GM12878 (cell line): Measurements from ENCODE around the gene CTIF. TPM values are rescaled to one million over a fixed set of nuclear protein-coding genes. Genes with fewer than 3 reads are reported as not detected.

Source experiments
- ATAC-seq: fragments of 200-7000 bp; cut with Tn5 transposase; 3 replicates; pipeline ENCODE4 v1.9.1; 2020; ENCODE audit warnings: mild to moderate bottlenecking, moderate library complexity
- BruUV-seq: library from RNA; stranded (reverse); fragments of 400-500 nt; replicated peaks from 2 replicates; lab custom pipeline; 2021; lab: Mats Ljungman, UMichigan
- CTCF ChIA-PET: fragments of 300-600 bp; sonication (Branson Sonifier 250); formaldehyde crosslinking; extraction: SDS; loops from one replicate; lab custom pipeline; 2021; ENCODE audit warnings: inconsistent platforms; lab: Yijun Ruan, JAX
- POLR2A ChIA-PET: fragments of 350-600 bp; formaldehyde crosslinking; extraction: SDS; loops from one replicate; lab custom pipeline; 2021; ENCODE audit warnings: inconsistent platforms; lab: Charles Lee
- RAD21 ChIA-PET: fragments of 300-600 bp; sonication (Branson Sonifier 250); formaldehyde crosslinking; loops from one replicate; lab custom pipeline; 2023; ENCODE audit warnings: antibody characterized with exemption; ENCODE audit not compliant: unreplicated experiment; lab: Charles Lee
- SMC1A ChIA-PET: fragments of 300-600 bp; sonication (Branson Sonifier 250); formaldehyde crosslinking; loops from one replicate; lab custom pipeline; 2023; ENCODE audit not compliant: unreplicated experiment, uncharacterized antibody; lab: Charles Lee
- DNase-seq: peaks from one replicate; pipeline ENCODE4 v3.0.0-alpha.2; 2011; ENCODE audit warnings: low read depth, low spot score
- FAIRE-seq: peaks from 3 replicates; lab custom pipeline; 2011; peaks lifted over from hg19 to GRCh38; lab: Jason Lieb, UNC
- H2AFZ ChIP-seq: 2 replicates; pipeline ENCODE4 v1.6.0; 2011; ENCODE audit warnings: low read depth, low read length, control low read depth; ENCODE audit not compliant: control insufficient read depth
- H3K27ac ChIP-seq: 2 replicates; pipeline ENCODE4 v1.5.1; 2011; ENCODE audit warnings: control low read depth; ENCODE audit not compliant: control insufficient read depth, insufficient read depth
- H3K27me3 ChIP-seq, 2 experiments: replicated peaks in 1 of 2; 2 replicates each; pipeline versions ENCODE4 v1.6.0 to v1.6.1; 2011; ENCODE audit warnings: low read length in 1 of 2; ENCODE audit not compliant: control insufficient read depth in 2 of 2, insufficient read depth in 2 of 2
- H3K36me3 ChIP-seq, 2 experiments: 2 replicates each; pipeline ENCODE4 v1.5.1; 2011; ENCODE audit warnings: low read length in 1 of 2; ENCODE audit not compliant: control insufficient read depth in 2 of 2, insufficient read depth in 2 of 2
- H3K4me1 ChIP-seq: 2 replicates; pipeline ENCODE4 v1.6.1; 2011; ENCODE audit warnings: mild to moderate bottlenecking, low read length, moderate library complexity, mixed read lengths; ENCODE audit not compliant: control insufficient read depth, insufficient read depth
- H3K4me2 ChIP-seq: 2 replicates; pipeline ENCODE4 v1.6.0; 2011; ENCODE audit warnings: control low read depth; ENCODE audit not compliant: control insufficient read depth, insufficient read depth
- H3K4me3 ChIP-seq: fragments of 200-600 bp; sonication (generic); 2 replicates; pipeline ENCODE4 v1.5.1; 2016
- H3K79me2 ChIP-seq: 2 replicates; pipeline ENCODE4 v1.6.0; 2011; ENCODE audit warnings: low read length; ENCODE audit not compliant: control insufficient read depth, insufficient read depth
- H3K9ac ChIP-seq: 2 replicates; pipeline ENCODE4 v1.8.0; 2011; ENCODE audit warnings: low read length, control low read depth, mixed read lengths; ENCODE audit not compliant: control insufficient read depth, insufficient read depth
- H3K9me3 ChIP-seq: replicated peaks from 3 replicates; pipeline ENCODE4 v1.5.1; 2011; ENCODE audit warnings: mild to moderate bottlenecking, low read length; ENCODE audit not compliant: control insufficient read depth, insufficient read depth
- H4K20me1 ChIP-seq: 2 replicates; pipeline ENCODE4 v1.6.0; 2011; ENCODE audit not compliant: control insufficient read depth, insufficient read depth
- ATF3 ChIP-seq: IDR thresholded peaks from 2 replicates; pipeline ENCODE4 v1.6.1; 2011; ENCODE audit warnings: low read depth, mild to moderate bottlenecking, low read length, moderate library complexity, borderline replicate concordance; ENCODE audit errors: extremely low read depth
- CBX3 ChIP-seq: fragments of 200-600 bp; sonication (generic); IDR thresholded peaks from 2 replicates; pipeline ENCODE4 v1.6.1; 2016; ENCODE audit warnings: low read depth, borderline replicate concordance
- CHD1 ChIP-seq: IDR thresholded peaks from 2 replicates; pipeline ENCODE4 v1.6.1; 2012; ENCODE audit warnings: low read depth, low read length, improper control_type of control experiment
- MTA3 ChIP-seq: IDR thresholded peaks from 2 replicates; pipeline ENCODE4 v1.6.1; 2012; ENCODE audit warnings: low read length, inconsistent platforms, borderline replicate concordance
- MXI1 ChIP-seq: fragments of 150-350 bp; IDR thresholded peaks from 2 replicates; pipeline ENCODE4 v1.6.1; 2011; ENCODE audit warnings: low read depth, mild to moderate bottlenecking, inconsistent platforms, low read length, improper control_type of control experiment
- NR2C2 ChIP-seq: IDR thresholded peaks from 2 replicates; pipeline ENCODE4 v1.6.1; 2011; ENCODE audit warnings: borderline replicate concordance, low read depth; ENCODE audit not compliant: control insufficient read depth, insufficient read length
- NRF1 ChIP-seq: conservative IDR thresholded peaks from 2 replicates; pipeline ENCODE4 v1.6.1; 2011; ENCODE audit warnings: mild to moderate bottlenecking, low read depth, low read length, improper control_type of control experiment
- RAD21 ChIP-seq: IDR thresholded peaks from 2 replicates; pipeline ENCODE4 v1.6.1; 2011; ENCODE audit warnings: mild to moderate bottlenecking, low read depth, low read length, moderate library complexity; ENCODE audit not compliant: insufficient read depth
- SMC3 ChIP-seq: IDR thresholded peaks from 2 replicates; pipeline ENCODE4 v1.6.1; 2011; ENCODE audit warnings: low read length, improper control_type of control experiment, borderline replicate concordance
- ZNF207 ChIP-seq: fragments of 450-650 bp; IDR thresholded peaks from 2 replicates; pipeline ENCODE4 v1.6.1; 2014; ENCODE audit warnings: antibody characterized with exemption, mild to moderate bottlenecking, borderline replicate concordance
- ZNF274 ChIP-seq: IDR thresholded peaks from one replicate; pipeline ENCODE4 v1.8.0; 2011; ENCODE audit not compliant: insufficient read length, insufficient read depth
- WGBS: methylation state at CpG from one replicate; pipeline ENCODE4 v1.1.6; 2016; ENCODE audit warnings: low lambda C conversion rate; ENCODE audit not compliant: insufficient replicate concordance, insufficient coverage; ENCODE audit errors: missing lambda C conversion rate; 5-methylcytosine and 5-hydroxymethylcytosine counted together
- in situ Hi-C: fragments of 300-500 bp; cut with MboI; formaldehyde crosslinking; loops from 9 replicates; pipeline ENCODE4 v1.14.3; 2018; ENCODE audit warnings: mixed read lengths
- intact Hi-C: fragments of 100-400 bp; cut with micrococcal nuclease; formaldehyde crosslinking; loops from one replicate; pipeline ENCODE4 v1.14.2; 2022; ENCODE audit not compliant: unreplicated experiment
- polyA plus RNA-seq, 11 experiments: library from polyadenylated mRNA; depleted of rRNA in 4 of 11; unstranded in 6 of 11; stranded (reverse) in 5 of 11; fragments of >200 nt; fragmentation: Nextera tagmentation in 4 of 11; fragmentation: Illumina TruSeq in 1 of 11; extraction: Ambion mirVana in 4 of 11; extraction: Trizol in 1 of 11; gene quantifications; 1 replicate in 1 of 11; 2 replicates in 10 of 11; pipeline versions ENCODE4 v1.2.1 to v1.2.3, GENCODE V29; 2011 to 2016; ENCODE audit warnings: inconsistent platforms in 2 of 11, missing spikeins in 2 of 11, low read depth in 1 of 11
- total RNA-seq, 4 experiments: library from RNA; depleted of rRNA in 3 of 4; stranded (reverse); fragments of >200 nt in 3 of 4; fragmentation: Illumina TruSeq in 1 of 4; extraction: Trizol in 1 of 4; gene quantifications; 2 replicates each; pipeline versions ENCODE4 v1.2.1 to v1.2.3, GENCODE V29; 2013 to 2021

The CTIF gene
- total and polyA plus RNA-seq, 10 of the 15 experiments (the other 5 are each of a cell fraction or from before 2014, with no cell fraction given), result 0.06 to 11.6 (median 2.5) TPM

- no peak overlapping the region for H3K27ac ChIP-seq
- H3K36me3 ChIP-seq, result no peaks in the 10 kb centered on the region
- in situ Hi-C loops (no loop called here), intact Hi-C loops (no loop called here)
- ChIA-PET POLR2A (interaction anchor here (0.6 kb wide), 1 partner anchor 78 kb away, joined by 3 read pairs; no protein-coding TSS in a partner anchor), SMC1A (interaction anchor here (1.0 to 1.7 kb wide), 4 partner anchors 19 to 406 kb away, joined by 3 to 6 read pairs (median 3); no protein-coding TSS in a partner anchor), CTCF (interaction anchor here (0.5 to 2.1 kb wide), 5 partner anchors 18 to 486 kb away, joined by 3 to 12 read pairs (median 3); no protein-coding TSS in a partner anchor), RAD21 (interaction anchor here (0.8 to 1.8 kb wide), 5 partner anchors 98 to 464 kb away, joined by 3 to 4 read pairs (median 3); no protein-coding TSS in a partner anchor)
- H3K4me1 ChIP-seq, result peaks cover 22% of the 10 kb centered on the region
- no peaks in the 10 kb centered on the region for H3K27me3 ChIP-seq
- no peak overlapping the region for H3K9ac ChIP-seq
- no peak overlapping the region for H3K4me3 ChIP-seq
- FAIRE-seq, result no peak
- ATAC-seq, result no peak
- no peak for TF ChIP-seq MXI1
- TF ChIP-seq ZNF207, result no peak
- TF ChIP-seq RAD21, result no peak
- no peak for TF ChIP-seq NR2C2
- TF ChIP-seq CBX3, result no peak
- no peak for TF ChIP-seq NRF1
- TF ChIP-seq ZNF274, result no peak
- no peak for TF ChIP-seq CHD1
- no peak for TF ChIP-seq SMC3
- TF ChIP-seq MTA3, result no peak
- TF ChIP-seq ATF3, result no peak
- no peak overlapping the region for H3K4me2 ChIP-seq
- no peaks in the 10 kb centered on the region for H3K79me2 ChIP-seq
- no TSS peak for BruUV-seq
- no peak for DNase-seq
- H3K9me3 ChIP-seq, result no peaks in the 10 kb centered on the region
- no peak overlapping the region for H2AFZ ChIP-seq
- WGBS, result 96% methylated on average over 6 of the region's 6 CpGs
- H4K20me1 ChIP-seq, result no peaks in the 10 kb centered on the region
Measured at GRCh38 chr18:48773821-48774220, 235.0 kb downstream of the CTIF start.
